Cardiac atrium fibroblast (primary cell): ENCODE results near the gene BTN2A1. TPM values are rescaled to one million over a fixed set of nuclear protein-coding genes. Genes with fewer than 3 reads are reported as not detected.

Source experiments
- total RNA-seq: library from RNA; depleted of rRNA; stranded (reverse); fragments of >200 nt; gene quantifications from 2 replicates; pipeline ENCODE4 v1.2.3, GENCODE V29; 2015

The BTN2A1 gene
- total RNA-seq, result 10.5 and 12.6 TPM in 2 replicates

GRCh38 chr6:26457806-26458688, at the start of gene BTN2A1:
Gene BTN2A1 (plus strand): TSS chr6:26457955. CDS start chr6:26458637, 682 bp downstream.

GRCh38 chr6:26500102-26500501, 42.3 kb downstream of the BTN2A1 start, which contains the start of gene BTN1A1:
Gene BTN1A1 (plus strand): TSS chr6:26500303. CDS start chr6:26501287, 984 bp downstream.

Other genes starting within 250 kb of the BTN2A1 start
- 8.1 and 9.1 TPM in 2 replicates for gene BTN3A2, start 92.8 kb upstream of the BTN2A1 start, total RNA-seq
- gene BTN2A2, start 74.8 kb upstream of the BTN2A1 start, total RNA-seq, result 2.1 and 3.8 TPM in 2 replicates
- gene BTN3A1, start 55.7 kb upstream of the BTN2A1 start, total RNA-seq, result 6.2 and 7.8 TPM in 2 replicates
- gene BTN3A3, start 17.5 kb upstream of the BTN2A1 start, total RNA-seq, result 8.3 and 14.8 TPM in 2 replicates
- not detected in 2 replicates for gene BTN1A1, start 42.3 kb downstream of the BTN2A1 start, total RNA-seq
- 35.6 and 43.3 TPM in 2 replicates for gene HMGN4, start 80.4 kb downstream of the BTN2A1 start, total RNA-seq
- 11.7 and 12.0 TPM in 2 replicates for gene ABT1, start 139.0 kb downstream of the BTN2A1 start, total RNA-seq
- gene ZNF322, start 201.8 kb downstream of the BTN2A1 start, total RNA-seq, result 12.0 and 12.1 TPM in 2 replicates